Effector memory CD8-positive, alpha-beta T cell (primary cell): Measurements from ENCODE around the gene HES1.

Experiments used
- ATAC-seq: fragments of 150-1000 bp; cut with Tn5 transposase; replicated peaks from 2 replicates; pipeline ENCODE4 v1.10.0; 2021; ENCODE audit warnings: mild to moderate bottlenecking, moderate library complexity
- DNase-seq, 3 experiments: peaks; one replicate each; pipeline ENCODE4 v3.0.0; 2021
- H3K27ac Mint-ChIP-seq, 2 donors: one replicate each; pipeline ENCODE4 v1.8.0; 2022; ENCODE audit warnings: mild to moderate bottlenecking in 2 of 2, mixed read lengths in 2 of 2, moderate library complexity in 2 of 2
- H3K27me3 Mint-ChIP-seq, 2 donors: one replicate each; pipeline ENCODE4 v1.8.0; 2022; ENCODE audit warnings: mixed read lengths in 2 of 2
- H3K36me3 Mint-ChIP-seq: one replicate; pipeline ENCODE4 v1.8.0; 2022; ENCODE audit warnings: mild to moderate bottlenecking, moderate library complexity, mixed read lengths; ENCODE audit not compliant: insufficient read depth
- H3K4me1 Mint-ChIP-seq, 2 donors: one replicate each; pipeline ENCODE4 v1.8.0; 2022; ENCODE audit warnings: low read depth in 2 of 2, mixed read lengths in 2 of 2
- H3K4me3 Mint-ChIP-seq, 2 donors: one replicate each; pipeline ENCODE4 v1.8.0; 2022; ENCODE audit warnings: mild to moderate bottlenecking in 2 of 2, mixed read lengths in 2 of 2, moderate library complexity in 2 of 2
- H3K9me3 Mint-ChIP-seq, 2 donors: one replicate each; pipeline ENCODE4 v1.8.0; 2022; ENCODE audit warnings: mixed read lengths in 2 of 2

HES1 gene

DNA sequence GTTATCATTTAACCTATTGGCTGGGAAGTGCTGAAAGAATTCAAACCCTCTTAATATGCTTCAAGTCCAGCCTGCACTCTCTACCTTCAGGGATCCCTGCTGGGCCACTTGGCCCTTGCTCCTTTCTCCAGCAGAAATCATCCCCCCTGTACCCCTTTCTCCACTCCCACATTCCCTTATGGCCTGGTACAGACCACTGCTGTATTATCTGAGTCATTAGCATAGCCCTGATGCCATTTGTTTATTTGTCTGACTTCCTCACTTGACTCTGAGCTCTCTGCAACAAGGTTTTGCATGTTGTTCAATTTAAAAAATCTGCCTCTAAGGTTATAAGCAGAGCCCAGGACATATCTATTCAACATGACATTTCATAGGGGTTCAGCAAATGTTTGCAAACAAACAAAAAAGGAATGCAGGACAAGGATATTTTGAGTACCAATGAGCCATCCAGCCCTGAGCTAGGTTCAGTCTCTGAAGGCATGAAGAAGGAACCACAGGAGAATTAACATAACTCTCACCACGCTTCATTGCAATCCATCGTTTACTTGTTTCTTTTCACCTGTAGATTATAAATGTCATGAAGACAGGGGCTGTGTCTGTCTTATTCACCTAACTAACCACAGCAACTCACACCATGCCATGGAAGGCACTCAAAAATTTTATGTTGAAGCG is 26.6 kb upstream of the HES1 start:
- ATAC-seq (no peak), DNase-seq (no peak)
- H3K4me3 Mint-ChIP-seq: no peak overlapping the region
- H3K27ac Mint-ChIP-seq: no peak overlapping the region
- peaks cover 41 to 68% of the 10 kb centered on the region in 2 donors for H3K27me3 Mint-ChIP-seq
- no peaks in the 10 kb centered on the region for H3K9me3 Mint-ChIP-seq
- no peaks in the 10 kb centered on the region for H3K4me1 Mint-ChIP-seq
- peaks cover under 1% of the 10 kb centered on the region for H3K36me3 Mint-ChIP-seq

GRCh38 chr3:194110483-194110882 is 25.5 kb upstream of the HES1 start:
- H3K27ac Mint-ChIP-seq: no peak overlapping the region
- peaks cover 33 to 60% of the 10 kb centered on the region in 2 donors for H3K27me3 Mint-ChIP-seq
- no peaks in the 10 kb centered on the region for H3K4me1 Mint-ChIP-seq
- no peaks in the 10 kb centered on the region for H3K36me3 Mint-ChIP-seq
- no peak overlapping the region for H3K4me3 Mint-ChIP-seq
- no peak for ATAC-seq
- DNase-seq: no peak
- no peaks in the 10 kb centered on the region for H3K9me3 Mint-ChIP-seq

GRCh38 chr3:194111336-194111735 is 24.6 kb upstream of the HES1 start:
- Mint-ChIP-seq H3K27me3 (peaks cover 24 to 60% of the 10 kb centered on the region in 2 donors), H3K4me1 (no peaks in the 10 kb centered on the region), H3K36me3 (no peaks in the 10 kb centered on the region), H3K4me3 (no peak overlapping the region), H3K9me3 (no peaks in the 10 kb centered on the region), H3K27ac (no peak overlapping the region)
- no peak for ATAC-seq
- no peak for DNase-seq

DNA sequence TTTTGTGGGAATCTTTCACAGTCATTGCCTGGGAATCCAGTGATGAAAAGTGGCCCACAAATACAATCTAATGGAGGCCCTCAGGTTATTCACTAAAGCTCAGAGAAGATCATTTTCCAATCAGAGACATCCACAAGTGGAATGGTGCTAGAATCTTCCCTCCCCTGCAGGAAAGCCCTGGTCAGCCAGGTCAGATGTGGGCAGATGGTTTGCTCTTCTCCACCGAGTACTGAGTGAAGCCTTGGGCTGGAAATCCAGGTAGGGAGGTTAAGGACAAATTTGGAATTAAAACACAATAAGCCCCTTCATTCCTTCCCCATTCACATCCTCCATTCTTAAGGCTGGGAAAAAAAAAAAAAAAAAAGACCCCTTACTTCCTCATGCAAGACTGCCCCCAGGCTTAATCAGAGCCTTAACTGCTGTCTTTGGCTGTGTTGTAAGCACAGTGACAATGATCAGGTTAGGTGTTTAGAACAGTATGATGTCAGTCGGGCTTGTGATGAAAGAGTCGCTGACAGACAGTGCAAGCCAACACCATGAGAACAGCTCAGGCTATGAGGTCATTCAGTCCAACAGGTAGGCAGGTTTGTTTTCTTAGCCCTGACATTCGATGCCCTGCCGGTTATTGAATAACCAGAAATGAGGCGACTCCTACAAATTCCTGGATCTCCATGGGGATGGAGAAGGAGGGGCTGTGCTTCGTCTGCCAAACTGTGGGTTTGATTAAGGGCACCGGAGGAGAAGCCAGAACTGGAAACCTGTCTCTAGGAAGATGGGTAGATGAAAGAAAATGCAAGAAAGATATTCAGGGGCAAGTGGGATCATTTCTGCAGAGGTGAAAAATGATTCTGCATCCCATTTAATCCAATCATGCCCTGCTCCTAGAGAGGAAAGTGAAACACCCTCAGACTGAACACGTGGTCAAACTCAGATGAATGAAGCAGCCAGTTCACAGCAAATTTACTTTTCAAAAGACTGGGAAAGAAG is 23.5 kb upstream of the HES1 start:
- peaks cover 22 to 60% of the 10 kb centered on the region in 2 donors for H3K27me3 Mint-ChIP-seq
- H3K9me3 Mint-ChIP-seq: no peaks in the 10 kb centered on the region
- H3K4me3 Mint-ChIP-seq: no peak overlapping the region
- no peaks in the 10 kb centered on the region for H3K4me1 Mint-ChIP-seq
- no peak overlapping the region for H3K27ac Mint-ChIP-seq
- ATAC-seq (no peak), DNase-seq (no peak)
- H3K36me3 Mint-ChIP-seq: no peaks in the 10 kb centered on the region

GRCh38 chr3:194114123-194114522 is 21.8 kb upstream of the HES1 start:
- H3K27ac Mint-ChIP-seq: no peak overlapping the region
- no peak for ATAC-seq
- no peaks in the 10 kb centered on the region for H3K36me3 Mint-ChIP-seq
- peaks cover 17 to 59% of the 10 kb centered on the region in 2 donors for H3K27me3 Mint-ChIP-seq
- H3K9me3 Mint-ChIP-seq: no peaks in the 10 kb centered on the region
- H3K4me1 Mint-ChIP-seq: no peaks in the 10 kb centered on the region
- H3K4me3 Mint-ChIP-seq: no peak overlapping the region
- DNase-seq: no peak

DNA sequence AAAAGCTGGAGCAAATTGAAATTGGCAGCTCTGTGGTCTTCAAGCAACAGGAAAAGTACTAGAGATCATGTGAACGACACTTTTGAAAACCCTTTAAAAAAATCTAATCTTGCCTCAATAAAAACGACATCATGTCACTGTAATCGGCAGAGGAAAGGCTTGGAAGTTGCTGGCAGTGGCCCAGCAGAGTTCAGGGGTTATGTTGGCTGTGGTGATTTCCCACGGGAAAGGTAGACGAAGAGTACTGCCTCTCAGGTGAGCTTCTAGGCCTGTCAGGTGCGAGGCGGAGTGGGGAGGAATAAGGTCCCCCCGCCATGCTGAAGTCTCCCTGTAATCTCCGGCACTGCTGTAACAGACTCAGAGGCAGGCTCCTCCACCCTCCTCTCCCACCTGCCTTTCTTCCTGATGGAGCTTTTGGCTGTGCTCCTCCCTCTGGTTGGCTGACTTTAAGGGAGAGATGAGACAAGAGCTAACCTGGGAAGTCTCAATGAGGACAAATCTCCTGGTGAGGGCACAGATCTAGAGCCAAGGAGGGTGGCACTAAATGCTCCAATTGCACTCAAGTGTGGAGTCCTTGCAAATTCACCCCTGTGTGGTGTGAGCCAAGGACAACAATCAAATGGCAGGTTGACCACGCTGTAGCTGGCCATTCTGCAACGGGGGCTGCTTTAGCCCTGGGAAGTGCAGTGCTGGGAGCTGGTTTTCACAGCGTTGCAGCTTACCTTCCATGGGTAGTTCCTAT is 18.7 kb upstream of the HES1 start:
- ATAC-seq (no peak), DNase-seq (no peak)
- Mint-ChIP-seq H3K36me3 (no peaks in the 10 kb centered on the region), H3K4me1 (no peaks in the 10 kb centered on the region), H3K27ac (no peak overlapping the region), H3K9me3 (no peaks in the 10 kb centered on the region), H3K27me3 (peaks cover 40 to 73% of the 10 kb centered on the region in 2 donors), H3K4me3 (no peak overlapping the region)

- no peak overlapping the region for H3K27ac Mint-ChIP-seq
- no peaks in the 10 kb centered on the region for H3K4me1 Mint-ChIP-seq
- ATAC-seq: no peak
- H3K36me3 Mint-ChIP-seq: no peaks in the 10 kb centered on the region
- no peak for DNase-seq
- no peaks in the 10 kb centered on the region for H3K9me3 Mint-ChIP-seq
- H3K4me3 Mint-ChIP-seq: no peak overlapping the region
- H3K27me3 Mint-ChIP-seq: peaks cover 52 to 81% of the 10 kb centered on the region in 2 donors
These were observed 17.0 kb upstream of the HES1 start for GRCh38 chr3:194118920-194119319.

GRCh38 chr3:194119831-194120590 is 15.9 kb upstream of the HES1 start:
- DNase-seq (no peak), ATAC-seq (no peak)
- H3K4me1 Mint-ChIP-seq: no peaks in the 10 kb centered on the region
- H3K27ac Mint-ChIP-seq: no peak overlapping the region
- no peaks in the 10 kb centered on the region for H3K9me3 Mint-ChIP-seq
- H3K27me3 Mint-ChIP-seq: peaks cover 63 to 91% of the 10 kb centered on the region in 2 donors
- no peaks in the 10 kb centered on the region for H3K36me3 Mint-ChIP-seq
- H3K4me3 Mint-ChIP-seq: no peak overlapping the region

- peaks cover 70 to 92% of the 10 kb centered on the region in 2 donors for H3K27me3 Mint-ChIP-seq
- ATAC-seq: no peak
- no peaks in the 10 kb centered on the region for H3K4me1 Mint-ChIP-seq
- H3K4me3 Mint-ChIP-seq: no peak overlapping the region
- no peaks in the 10 kb centered on the region for H3K36me3 Mint-ChIP-seq
- H3K9me3 Mint-ChIP-seq: no peaks in the 10 kb centered on the region
- no peak for DNase-seq
- H3K27ac Mint-ChIP-seq: no peak overlapping the region
These were observed 14.9 kb upstream of the HES1 start for GRCh38 chr3:194120789-194121770.

DNA sequence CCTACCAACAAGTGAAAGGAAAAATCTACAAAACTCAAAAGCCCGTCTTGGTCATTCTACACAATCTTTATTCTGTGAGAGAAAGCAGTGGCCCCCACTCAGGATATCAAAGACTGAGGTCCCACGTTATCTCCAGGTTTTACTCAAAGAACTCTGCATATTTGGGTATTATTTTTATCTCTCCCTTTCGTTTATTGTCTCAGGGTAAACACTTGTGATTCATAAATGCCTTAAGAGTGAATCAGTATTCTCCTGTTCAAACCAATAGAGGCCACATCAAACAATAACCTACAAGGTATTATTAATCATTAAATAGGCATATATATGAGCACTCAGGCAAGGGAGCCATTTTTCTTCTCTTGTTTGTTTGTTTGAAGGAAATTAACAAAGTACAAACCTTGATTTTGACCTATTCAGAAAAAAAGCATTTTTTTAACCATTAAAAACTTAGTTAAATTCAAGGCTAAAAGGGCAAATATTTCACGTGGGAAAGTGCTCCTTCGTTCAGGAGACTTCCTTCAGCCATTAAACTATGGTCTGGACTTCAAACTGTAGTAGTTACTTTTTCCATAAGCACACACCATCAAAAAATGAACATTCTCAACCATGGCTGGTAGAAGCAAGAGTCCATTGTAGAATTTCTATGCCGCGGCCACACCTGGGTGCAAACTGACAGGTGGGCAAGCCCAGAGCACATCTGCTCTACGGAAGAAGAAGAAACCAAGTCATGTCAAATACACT is 13.9 kb upstream of the HES1 start:
- ATAC-seq (no peak), DNase-seq (no peak)
- Mint-ChIP-seq H3K36me3 (no peaks in the 10 kb centered on the region), H3K27ac (no peak overlapping the region), H3K4me1 (no peaks in the 10 kb centered on the region), H3K27me3 (peaks cover 72 to 91% of the 10 kb centered on the region in 2 donors), H3K9me3 (no peaks in the 10 kb centered on the region), H3K4me3 (no peak overlapping the region)

GRCh38 chr3:194123726-194124125 is 12.2 kb upstream of the HES1 start:
- H3K27me3 Mint-ChIP-seq: peaks cover 86 to 96% of the 10 kb centered on the region in 2 donors
- H3K4me1 Mint-ChIP-seq: no peaks in the 10 kb centered on the region
- DNase-seq (no peak), ATAC-seq (no peak)
- H3K27ac Mint-ChIP-seq: no peak overlapping the region
- no peaks in the 10 kb centered on the region for H3K36me3 Mint-ChIP-seq
- H3K9me3 Mint-ChIP-seq: no peaks in the 10 kb centered on the region
- no peak overlapping the region for H3K4me3 Mint-ChIP-seq
